SK-N-SH treated with all-trans-retinoic acid at 6 μM for 48 hours (cell line): ENCODE data around the gene ACCS.

ENCODE experiments used
- ATAC-seq: fragments of 200-7000 bp; cut with Tn5 transposase; 3 replicates; pipeline ENCODE4 v1.9.1; 2020; ENCODE audit warnings: mild to moderate bottlenecking, moderate library complexity
- BACH2 ChIP-seq: fragments of 250-450 bp; sonication (Bioruptor Pico); IDR thresholded peaks from 2 replicates; pipeline ENCODE4 v1.9.0; 2021; ENCODE audit warnings: mild to moderate bottlenecking, borderline replicate concordance
- ESRRG ChIP-seq: fragments of 250-450 bp; sonication (Bioruptor Pico); IDR thresholded peaks from 2 replicates; pipeline ENCODE4 v1.6.1; 2021; ENCODE audit warnings: mild to moderate bottlenecking
- GLIS3 ChIP-seq: fragments of 250-450 bp; sonication (Bioruptor Pico); IDR thresholded peaks from 2 replicates; pipeline ENCODE4 v1.5.0; 2020; ENCODE audit warnings: mild to moderate bottlenecking, moderate library complexity
- ISL1 ChIP-seq: fragments of 250-450 bp; sonication (Bioruptor Pico); IDR thresholded peaks from 2 replicates; pipeline ENCODE4 v2.1.2; 2022; ENCODE audit warnings: mild to moderate bottlenecking, moderate library complexity
- OSR1 ChIP-seq: fragments of 250-450 bp; sonication (Bioruptor Pico); IDR thresholded peaks from 2 replicates; pipeline ENCODE4 v1.8.0; 2022; ENCODE audit warnings: moderate library complexity, mild to moderate bottlenecking, inconsistent platforms
- POU6F1 ChIP-seq: fragments of 250-450 bp; sonication (Bioruptor Pico); IDR thresholded peaks from 2 replicates; pipeline ENCODE4 v1.8.0; 2021; ENCODE audit warnings: low read depth, mild to moderate bottlenecking, moderate library complexity, borderline replicate concordance
- PPARA ChIP-seq: fragments of 250-450 bp; sonication (Bioruptor Pico); IDR thresholded peaks from 2 replicates; pipeline ENCODE4 v1.5.0; 2020; ENCODE audit warnings: mild to moderate bottlenecking, borderline replicate concordance
- RARB ChIP-seq: fragments of 250-450 bp; sonication (Bioruptor Pico); IDR thresholded peaks from 2 replicates; pipeline ENCODE4 v1.8.0; 2021; ENCODE audit warnings: mild to moderate bottlenecking, moderate library complexity
- SNAI2 ChIP-seq: fragments of 250-450 bp; sonication (Bioruptor Pico); IDR thresholded peaks from 2 replicates; pipeline ENCODE4 v1.5.0; 2020; ENCODE audit warnings: mild to moderate bottlenecking, moderate library complexity
- TCF4 ChIP-seq: fragments of 250-450 bp; sonication (Bioruptor Pico); IDR thresholded peaks from 2 replicates; pipeline ENCODE4 v1.8.0; 2021; ENCODE audit warnings: mild to moderate bottlenecking, moderate library complexity, borderline replicate concordance
- TOX ChIP-seq: fragments of 250-450 bp; sonication (Bioruptor Pico); IDR thresholded peaks from 2 replicates; pipeline ENCODE4 v1.8.0; 2021; ENCODE audit warnings: mild to moderate bottlenecking, moderate library complexity, borderline replicate concordance
- ZC3H10 ChIP-seq: fragments of 250-450 bp; sonication (Bioruptor Pico); IDR thresholded peaks from 2 replicates; pipeline ENCODE4 v1.5.1; 2021; ENCODE audit warnings: mild to moderate bottlenecking, moderate library complexity
- ZFP30 ChIP-seq: fragments of 450-650 bp; formaldehyde crosslinking; IDR thresholded peaks from 2 replicates; pipeline ENCODE4 v1.5.0; 2022; ENCODE audit warnings: mild to moderate bottlenecking, moderate library complexity
- ZNF565 ChIP-seq: fragments of 450-650 bp; formaldehyde crosslinking; conservative IDR thresholded peaks from 2 replicates; pipeline ENCODE4 v1.5.0; 2020; ENCODE audit warnings: low read depth, mild to moderate bottlenecking, moderate library complexity
- ZNF8 ChIP-seq: fragments of 450-650 bp; formaldehyde crosslinking; IDR thresholded peaks from 2 replicates; pipeline ENCODE4 v1.5.0; 2020; ENCODE audit warnings: mild to moderate bottlenecking, moderate library complexity
- TF ChIP-seq, protein P1 (sequence below): fragments of 250-450 bp; sonication (Bioruptor Pico); IDR thresholded peaks from 2 replicates; pipeline ENCODE4 v1.5.1; 2021; ENCODE audit warnings: mild to moderate bottlenecking, moderate library complexity
- TF ChIP-seq, protein P2 (sequence below): fragments of 250-450 bp; sonication (Bioruptor Pico); IDR thresholded peaks from 2 replicates; pipeline ENCODE4 v1.5.1; 2020; ENCODE audit warnings: low read depth, mild to moderate bottlenecking, moderate library complexity
- TF ChIP-seq, protein P3 (sequence below): fragments of 250-450 bp; sonication (Bioruptor Pico); IDR thresholded peaks from 2 replicates; pipeline ENCODE4 v1.5.0; 2020; ENCODE audit warnings: mild to moderate bottlenecking, moderate library complexity

The ACCS gene

GRCh38 chr11:44088871-44089270 lies 22.8 kb downstream of the ACCS start:
- no peak for ATAC-seq
- TF ChIP-seq, protein P1, sequence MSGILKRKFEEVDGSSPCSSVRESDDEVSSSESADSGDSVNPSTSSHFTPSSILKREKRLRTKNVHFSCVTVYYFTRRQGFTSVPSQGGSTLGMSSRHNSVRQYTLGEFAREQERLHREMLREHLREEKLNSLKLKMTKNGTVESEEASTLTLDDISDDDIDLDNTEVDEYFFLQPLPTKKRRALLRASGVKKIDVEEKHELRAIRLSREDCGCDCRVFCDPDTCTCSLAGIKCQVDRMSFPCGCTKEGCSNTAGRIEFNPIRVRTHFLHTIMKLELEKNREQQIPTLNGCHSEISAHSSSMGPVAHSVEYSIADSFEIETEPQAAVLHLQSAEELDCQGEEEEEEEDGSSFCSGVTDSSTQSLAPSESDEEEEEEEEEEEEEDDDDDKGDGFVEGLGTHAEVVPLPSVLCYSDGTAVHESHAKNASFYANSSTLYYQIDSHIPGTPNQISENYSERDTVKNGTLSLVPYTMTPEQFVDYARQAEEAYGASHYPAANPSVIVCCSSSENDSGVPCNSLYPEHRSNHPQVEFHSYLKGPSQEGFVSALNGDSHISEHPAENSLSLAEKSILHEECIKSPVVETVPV (CRISPR knock-in tag), result no peak
- TF ChIP-seq, protein P2, sequence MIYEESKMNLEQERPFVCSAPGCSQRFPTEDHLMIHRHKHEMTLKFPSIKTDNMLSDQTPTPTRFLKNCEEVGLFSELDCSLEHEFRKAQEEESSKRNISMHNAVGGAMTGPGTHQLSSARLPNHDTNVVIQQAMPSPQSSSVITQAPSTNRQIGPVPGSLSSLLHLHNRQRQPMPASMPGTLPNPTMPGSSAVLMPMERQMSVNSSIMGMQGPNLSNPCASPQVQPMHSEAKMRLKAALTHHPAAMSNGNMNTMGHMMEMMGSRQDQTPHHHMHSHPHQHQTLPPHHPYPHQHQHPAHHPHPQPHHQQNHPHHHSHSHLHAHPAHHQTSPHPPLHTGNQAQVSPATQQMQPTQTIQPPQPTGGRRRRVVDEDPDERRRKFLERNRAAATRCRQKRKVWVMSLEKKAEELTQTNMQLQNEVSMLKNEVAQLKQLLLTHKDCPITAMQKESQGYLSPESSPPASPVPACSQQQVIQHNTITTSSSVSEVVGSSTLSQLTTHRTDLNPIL, result no peak
- no peak for TF ChIP-seq ZC3H10 (CRISPR knock-in tag)
- no peak for TF ChIP-seq TCF4 (CRISPR knock-in tag)
- no peak for TF ChIP-seq GLIS3 (CRISPR knock-in tag)
- TF ChIP-seq ISL1 (CRISPR knock-in tag), result no peak
- TF ChIP-seq ESRRG (CRISPR knock-in tag), result no peak
- no peak for TF ChIP-seq PPARA (CRISPR knock-in tag)
- TF ChIP-seq ZNF8 (CRISPR knock-in tag), result no peak
- TF ChIP-seq, protein P3, sequence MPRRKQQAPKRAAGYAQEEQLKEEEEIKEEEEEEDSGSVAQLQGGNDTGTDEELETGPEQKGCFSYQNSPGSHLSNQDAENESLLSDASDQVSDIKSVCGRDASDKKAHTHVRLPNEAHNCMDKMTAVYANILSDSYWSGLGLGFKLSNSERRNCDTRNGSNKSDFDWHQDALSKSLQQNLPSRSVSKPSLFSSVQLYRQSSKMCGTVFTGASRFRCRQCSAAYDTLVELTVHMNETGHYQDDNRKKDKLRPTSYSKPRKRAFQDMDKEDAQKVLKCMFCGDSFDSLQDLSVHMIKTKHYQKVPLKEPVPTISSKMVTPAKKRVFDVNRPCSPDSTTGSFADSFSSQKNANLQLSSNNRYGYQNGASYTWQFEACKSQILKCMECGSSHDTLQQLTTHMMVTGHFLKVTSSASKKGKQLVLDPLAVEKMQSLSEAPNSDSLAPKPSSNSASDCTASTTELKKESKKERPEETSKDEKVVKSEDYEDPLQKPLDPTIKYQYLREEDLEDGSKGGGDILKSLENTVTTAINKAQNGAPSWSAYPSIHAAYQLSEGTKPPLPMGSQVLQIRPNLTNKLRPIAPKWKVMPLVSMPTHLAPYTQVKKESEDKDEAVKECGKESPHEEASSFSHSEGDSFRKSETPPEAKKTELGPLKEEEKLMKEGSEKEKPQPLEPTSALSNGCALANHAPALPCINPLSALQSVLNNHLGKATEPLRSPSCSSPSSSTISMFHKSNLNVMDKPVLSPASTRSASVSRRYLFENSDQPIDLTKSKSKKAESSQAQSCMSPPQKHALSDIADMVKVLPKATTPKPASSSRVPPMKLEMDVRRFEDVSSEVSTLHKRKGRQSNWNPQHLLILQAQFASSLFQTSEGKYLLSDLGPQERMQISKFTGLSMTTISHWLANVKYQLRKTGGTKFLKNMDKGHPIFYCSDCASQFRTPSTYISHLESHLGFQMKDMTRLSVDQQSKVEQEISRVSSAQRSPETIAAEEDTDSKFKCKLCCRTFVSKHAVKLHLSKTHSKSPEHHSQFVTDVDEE (CRISPR knock-in tag), result no peak
- no peak for TF ChIP-seq ZNF565 (CRISPR knock-in tag)

DNA sequence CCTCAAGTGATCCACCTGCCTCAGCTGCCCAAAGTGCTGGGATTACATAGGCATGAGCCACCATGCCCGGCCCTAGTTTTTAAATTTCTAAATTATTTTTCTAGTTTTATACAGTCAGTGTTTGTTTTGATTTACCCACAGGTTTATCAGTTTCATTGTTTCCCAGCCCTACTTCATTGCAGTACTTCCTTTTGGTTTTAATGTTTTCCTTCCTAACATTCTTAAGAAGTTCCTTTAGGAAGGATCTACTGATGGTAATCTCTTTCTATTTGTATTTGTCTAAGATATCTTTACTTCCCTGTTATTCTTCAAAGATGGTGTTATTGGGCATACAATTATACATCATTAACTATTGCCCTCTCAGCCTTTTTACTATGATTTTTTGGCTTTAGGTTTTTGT lies 24.5 kb downstream of the ACCS start:
- TF ChIP-seq, protein P1 (CRISPR knock-in tag), result no peak
- TF ChIP-seq TCF4 (CRISPR knock-in tag) (no peak), ZC3H10 (CRISPR knock-in tag) (no peak), BACH2 (no peak), TOX (CRISPR knock-in tag) (no peak)
- no peak for ATAC-seq

GRCh38 chr11:44094260-44094868 lies 28.3 kb downstream of the ACCS start:
- TF ChIP-seq ZC3H10 (CRISPR knock-in tag), result no peak
- TF ChIP-seq PPARA (CRISPR knock-in tag), result no peak
- TF ChIP-seq, protein P3 (CRISPR knock-in tag), result no peak
- no peak for TF ChIP-seq RARB (CRISPR knock-in tag)
- no peak for TF ChIP-seq ZFP30 (CRISPR knock-in tag)
- no peak for TF ChIP-seq OSR1 (CRISPR knock-in tag)
- TF ChIP-seq, protein P2, result no peak
- TF ChIP-seq POU6F1 (CRISPR knock-in tag), result no peak
- no peak for TF ChIP-seq ZNF565 (CRISPR knock-in tag)
- no peak for TF ChIP-seq SNAI2 (CRISPR knock-in tag)
- no peak for TF ChIP-seq ESRRG (CRISPR knock-in tag)
- ATAC-seq, result peak; percentile 80
